ENCODE data around the gene KLHL6.
"Not testable (repeated sequence)": the region's sequence is repeated elsewhere in the genome, so short reads cannot be mapped to it uniquely, and the experiment has no call there.

KLHL6 gene

GRCh38 chr3:183455089-183455488 lies 100.4 kb downstream of the KLHL6 start:
- in situ Hi-C loops (cut with HindIII; ENCODE audit: low sequenced_read_pairs) = no loop called here

- in situ Hi-C loops (cut with HindIII; ENCODE audit: low sequenced_read_pairs) = no loop called here
Measured at GRCh38 chr3:183454064-183454463, 101.4 kb downstream of the KLHL6 start.

GRCh38 chr3:183449791-183450190 lies 105.7 kb downstream of the KLHL6 start:
- in situ Hi-C loops (cut with HindIII; ENCODE audit: low sequenced_read_pairs) = no loop called here

DNA sequence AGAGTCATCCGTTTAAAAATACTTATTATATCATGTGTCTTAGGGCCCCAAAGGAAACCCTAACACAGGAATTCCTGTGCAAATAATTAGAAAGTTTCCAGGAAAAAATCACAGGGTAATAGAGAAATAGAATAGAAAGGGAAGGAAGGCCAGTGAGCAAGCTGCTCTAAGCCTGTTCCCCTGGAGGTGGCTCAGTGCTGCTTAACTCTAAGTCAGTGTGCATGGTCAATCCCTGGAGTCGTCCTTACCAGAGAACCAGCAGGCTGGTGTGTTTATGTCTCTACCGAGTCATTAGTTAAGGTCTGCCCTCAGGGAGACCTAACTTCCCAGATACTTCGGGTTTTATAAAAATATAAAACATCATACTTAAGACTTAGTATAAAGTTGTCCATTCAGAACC lies 106.1 kb downstream of the KLHL6 start:
- in situ Hi-C loops (cut with HindIII; ENCODE audit: low sequenced_read_pairs) = no loop called here

GRCh38 chr3:183448369-183449128 lies 107.0 kb downstream of the KLHL6 start:
- in situ Hi-C loops (cut with HindIII; ENCODE audit: low sequenced_read_pairs) = no loop called here

DNA sequence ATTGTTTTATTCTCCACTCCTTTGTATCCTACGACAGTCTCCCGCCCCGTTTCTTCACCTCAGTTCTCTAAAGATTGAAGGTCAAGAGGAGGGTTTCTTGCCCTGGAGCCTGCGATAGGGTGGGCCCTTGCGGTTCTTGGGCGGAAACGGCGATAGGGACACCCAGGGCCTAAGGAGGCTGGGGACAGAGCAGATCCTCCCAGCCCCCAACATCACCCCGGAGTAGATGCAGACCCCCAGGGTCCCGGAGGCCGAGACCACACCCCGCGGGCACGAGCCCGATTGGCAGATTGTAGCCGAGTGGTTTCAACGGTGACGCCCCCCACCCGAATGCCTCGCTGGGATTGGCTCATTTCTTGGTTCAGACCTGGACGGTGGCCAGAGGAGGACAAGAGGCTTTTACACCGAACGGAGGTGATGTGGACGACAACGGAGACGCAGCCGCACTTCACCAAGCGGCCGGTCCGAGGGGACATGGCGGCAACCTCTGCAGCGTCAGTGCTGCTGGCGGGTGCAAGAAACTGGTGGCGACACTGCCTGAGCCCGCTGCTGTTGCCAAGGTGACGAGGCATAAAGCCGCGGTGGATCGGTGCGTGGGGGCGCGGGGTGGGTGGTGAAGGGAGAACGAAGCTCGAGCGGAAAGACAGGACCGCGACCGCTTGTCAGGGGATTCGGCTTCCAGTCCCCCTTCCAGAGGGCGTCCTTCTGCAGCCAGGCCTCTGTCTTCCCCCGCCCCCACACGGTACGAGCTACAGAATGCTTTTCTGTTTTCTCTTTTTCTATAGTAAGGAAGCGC lies 108.1 kb downstream of the KLHL6 start:
- in situ Hi-C loops (cut with HindIII; ENCODE audit: low sequenced_read_pairs) = no loop called here

GRCh38 chr3:183446838-183447205 lies 108.7 kb downstream of the KLHL6 start:
- in situ Hi-C loops (cut with HindIII; ENCODE audit: low sequenced_read_pairs) = no loop called here

DNA sequence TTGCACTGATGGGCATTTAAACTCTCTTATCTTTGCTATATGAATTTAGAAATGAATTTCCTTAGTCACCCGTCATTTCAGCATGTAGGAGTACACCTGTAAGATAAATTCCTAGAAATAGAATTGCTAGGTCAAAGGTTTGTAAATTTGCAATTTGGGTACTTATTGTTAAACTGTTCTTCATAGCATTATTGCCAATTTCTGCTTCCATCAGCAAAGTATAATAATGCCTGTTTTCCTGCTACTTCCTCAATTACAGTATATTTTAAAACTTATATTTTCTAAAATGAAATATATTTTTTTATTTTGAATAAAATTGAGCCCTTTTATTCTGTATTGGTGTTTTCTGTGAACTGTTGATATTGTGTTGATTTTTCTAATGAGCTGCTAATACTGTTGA lies 110.8 kb downstream of the KLHL6 start:
- in situ Hi-C loops (cut with HindIII; ENCODE audit: low sequenced_read_pairs) = no loop called here

GRCh38 chr3:183443395-183444385 lies 111.8 kb downstream of the KLHL6 start:
- in situ Hi-C loops (cut with HindIII; ENCODE audit: low sequenced_read_pairs) = no loop called here

DNA sequence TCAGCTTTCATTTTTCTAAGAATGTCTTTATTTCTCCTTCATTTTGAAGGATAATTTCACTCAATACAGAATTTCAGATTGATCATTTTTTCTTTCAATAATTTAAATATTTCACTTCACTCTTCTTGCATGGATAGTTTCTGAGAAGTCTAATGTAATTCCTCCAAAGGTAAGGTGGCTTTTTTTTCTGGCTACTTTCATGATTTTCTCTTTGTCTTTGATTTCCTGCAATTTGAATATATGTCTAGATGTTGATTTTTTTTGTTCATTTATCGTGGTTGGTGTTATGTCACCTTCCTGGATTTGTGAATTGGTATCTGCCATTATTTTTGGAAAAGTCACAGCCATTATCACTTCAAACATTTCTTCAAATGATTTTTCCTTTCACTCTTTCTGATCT lies 112.5 kb downstream of the KLHL6 start:
- in situ Hi-C loops (cut with HindIII; ENCODE audit: low sequenced_read_pairs) = no loop called here

GRCh38 chr3:183440521-183440920 lies 115.0 kb downstream of the KLHL6 start:
- in situ Hi-C loops (cut with HindIII; ENCODE audit: low sequenced_read_pairs) = not testable (repeated sequence)

DNA sequence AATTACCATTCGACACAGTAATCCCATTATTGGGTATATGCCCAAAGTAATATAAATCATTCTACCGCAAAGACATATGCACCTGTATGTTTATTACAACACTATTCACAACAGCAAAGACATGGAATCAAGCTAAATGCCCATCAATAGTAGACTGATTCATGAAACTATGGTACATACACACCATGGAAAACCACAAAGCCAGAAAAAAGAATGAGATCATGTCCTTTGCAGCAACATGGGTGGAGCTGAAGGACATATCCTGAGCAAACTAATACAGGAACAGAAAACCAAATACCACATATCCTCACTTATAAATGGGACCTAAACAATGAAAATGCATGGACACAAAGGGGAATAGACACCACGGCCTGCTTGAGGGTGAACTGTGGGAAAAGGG lies 116.0 kb downstream of the KLHL6 start:
- in situ Hi-C loops (cut with HindIII; ENCODE audit: low sequenced_read_pairs) = no loop called here

DNA sequence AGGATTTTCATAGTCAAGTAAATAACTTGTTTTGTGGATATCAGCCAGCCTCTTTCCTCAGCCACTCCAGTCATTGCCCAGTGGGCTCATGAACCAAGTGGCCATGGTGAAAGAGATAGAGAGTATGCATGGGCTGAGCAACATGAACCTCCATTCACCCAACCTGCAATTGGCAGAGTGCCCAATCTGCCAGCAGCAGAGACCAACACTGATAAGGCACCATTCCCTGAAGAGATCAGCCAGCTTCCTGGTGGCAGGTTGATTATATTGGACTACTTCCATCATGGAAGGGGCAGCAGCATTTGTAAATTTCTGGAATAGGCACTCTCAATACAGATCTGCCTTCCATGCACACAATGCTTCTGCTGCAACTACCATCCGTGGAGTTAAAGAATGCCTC lies 116.8 kb downstream of the KLHL6 start:
- in situ Hi-C loops (cut with HindIII; ENCODE audit: low sequenced_read_pairs) = no loop called here

- in situ Hi-C loops (cut with HindIII; ENCODE audit: low sequenced_read_pairs) = no loop called here
Measured at GRCh38 chr3:183437666-183438564, 117.6 kb downstream of the KLHL6 start.

Data from endothelial cell of hepatic sinusoid (primary cell).